Measurements from ENCODE around the gene NT5DC1. TPM values are rescaled to one million over a fixed set of nuclear protein-coding genes. Genes with fewer than 3 reads are reported as not detected.

The NT5DC1 gene
- total RNA-seq, 2 experiments from 2014 or later, result 20.5 to 58.8 TPM

GRCh38 chr6:116084284-116084683 lies 16.4 kb upstream of the NT5DC1 start:
- Histone ChIP-seq H3K36me3 (ENCODE audit: insufficient read depth, low read length) (no peaks in the 10 kb centered on the region), H3K4me3 (ENCODE audit: low read depth, low read length, poor library complexity, severe bottlenecking) (no peak overlapping the region), H2AFZ (ENCODE audit: low read length) (no peak overlapping the region), H3K9me2 (ENCODE audit: insufficient read depth, low read length) (no peaks in the 10 kb centered on the region), H3K27ac (ENCODE audit: low read depth, low read length, poor library complexity, severe bottlenecking) (no peak overlapping the region), H3K4me2 (ENCODE audit: low read length) (no peak overlapping the region), H3K9me3 (ENCODE audit: low read length) (no peaks in the 10 kb centered on the region), H3K4me1 (ENCODE audit: insufficient read depth, low read length, poor library complexity, severe bottlenecking) (peaks cover 6% of the 10 kb centered on the region), H3K79me2 (ENCODE audit: insufficient read depth, low read depth, low read length) (no peaks in the 10 kb centered on the region), H4K20me1 (ENCODE audit: insufficient read depth, low read length) (no peaks in the 10 kb centered on the region)
- ChIA-PET POLR2A (interaction anchor here (0.5 to 0.6 kb wide), 2 partner anchors 82 to 96 kb away, joined by 3 read pairs; no protein-coding TSS in a partner anchor), CTCF (ENCODE audit: unreplicated experiment) (no interaction called here)
- DNase-seq (ENCODE audit: low spot score), result no peak
- TF ChIP-seq CTCF (conservative IDR thresholded peaks at IDR 0.05; ENCODE audit: low read length) (no peak), EZH2phosphoT487 (IDR thresholded peaks at IDR 0.05; ENCODE audit: borderline replicate concordance, low read depth, low read length) (no peak)
- BruUV-seq (replicated peaks), result no TSS peak
- intact Hi-C loops (cut with micrococcal nuclease; ENCODE audit: unreplicated experiment), result no loop called here

GRCh38 chr6:116087437-116088027 lies 13.1 kb upstream of the NT5DC1 start:
- H2AFZ ChIP-seq (ENCODE audit: low read length), result no peak overlapping the region
- no peak for DNase-seq (ENCODE audit: low spot score)

More at GRCh38 chr6:116087437-116088027, 13.1 kb upstream of the NT5DC1 start:
- Histone ChIP-seq H3K4me1 (ENCODE audit: insufficient read depth, low read length, poor library complexity, severe bottlenecking) (peaks cover 6% of the 10 kb centered on the region), H4K20me1 (ENCODE audit: insufficient read depth, low read length) (no peaks in the 10 kb centered on the region), H3K4me3 (ENCODE audit: low read depth, low read length, poor library complexity, severe bottlenecking) (no peak overlapping the region), H3K79me2 (ENCODE audit: insufficient read depth, low read depth, low read length) (no peaks in the 10 kb centered on the region), H3K4me2 (ENCODE audit: low read length) (no peak overlapping the region), H3K27ac (ENCODE audit: low read depth, low read length, poor library complexity, severe bottlenecking) (no peak overlapping the region), H3K9me3 (ENCODE audit: low read length) (no peaks in the 10 kb centered on the region), H3K9me2 (ENCODE audit: insufficient read depth, low read length) (no peaks in the 10 kb centered on the region), H3K36me3 (ENCODE audit: insufficient read depth, low read length) (no peaks in the 10 kb centered on the region)
- intact Hi-C loops (cut with micrococcal nuclease; ENCODE audit: unreplicated experiment), result no loop called here
- no peak for TF ChIP-seq CTCF (conservative IDR thresholded peaks at IDR 0.05; ENCODE audit: low read length)
- ChIA-PET POLR2A (interaction anchor here (1.2 to 3.5 kb wide), 7 partner anchors 14 to 483 kb away, joined by 3 to 11 read pairs (median 6); partner anchors contain the start of genes NT5DC1 and RWDD1), CTCF (ENCODE audit: unreplicated experiment) (no interaction called here)
- no TSS peak for BruUV-seq (replicated peaks)
